ENCODE data around the gene ZPLD1. TPM values are rescaled to one million over a fixed set of nuclear protein-coding genes. Genes with fewer than 3 reads are reported as not detected.

The ZPLD1 gene
- total and polyA plus RNA-seq, 2 of the 8 experiments (the other 6 are each of a cell fraction or from before 2014, with no cell fraction given), result not detected

GRCh38 chr3:102511639-102512038 is 76.8 kb downstream of the ZPLD1 start:
- Histone ChIP-seq H2BK120ac (replicated peaks; ENCODE audit: low read depth, low read length) (no peak overlapping the region), H4K5ac (ENCODE audit: insufficient read length, low read depth, low read length) (no peak overlapping the region), H2AK5ac (ENCODE audit: low read depth, low read length) (no peak overlapping the region), H3K4me3 (ENCODE audit: extremely low read depth in 1 of 4, insufficient read depth in 2 of 4, low read depth in 3 of 4, low read length in 4 of 4) (no peak overlapping the region), H3K23ac (ENCODE audit: insufficient read length) (no peak overlapping the region), H3K4me2 (ENCODE audit: insufficient read depth in 1 of 2, low read depth in 2 of 2, low read length in 2 of 2) (no peak overlapping the region), H2AFZ (ENCODE audit: low read length) (no peak overlapping the region), H2BK20ac (ENCODE audit: low read length) (no peak overlapping the region), H3K79me1 (ENCODE audit: low read depth, low read length) (no peaks in the 10 kb centered on the region), H3K27me3 (replicated peaks in 1 of 4; ENCODE audit: control insufficient read depth in 3 of 4, extremely low read depth in 1 of 4, insufficient read depth in 3 of 4, low read length in 3 of 4) (no peaks in the 10 kb centered on the region), H3K14ac (ENCODE audit: insufficient read length) (no peak overlapping the region), H3K4me1 (replicated peaks in 1 of 4; ENCODE audit: control insufficient read depth in 3 of 4, insufficient read depth in 4 of 4, low read length in 3 of 4) (no peaks in the 10 kb centered on the region), H3K56ac (replicated peaks; ENCODE audit: insufficient read length, low read depth, low read length) (no peak overlapping the region), H4K8ac (ENCODE audit: extremely low read depth, insufficient read depth, low read length) (no peak overlapping the region), H4K20me1 (replicated peaks in 1 of 2; ENCODE audit: control insufficient read depth in 1 of 2, insufficient read depth in 2 of 2, low read length in 2 of 2) (no peaks in the 10 kb centered on the region), H3K4ac (replicated peaks; ENCODE audit: insufficient read length, low read depth, low read length) (no peak overlapping the region), H3K79me2 (ENCODE audit: control insufficient read depth in 1 of 2, insufficient read depth in 2 of 2, low read length in 2 of 2) (no peaks in the 10 kb centered on the region), H3K9ac (replicated peaks in 1 of 4; ENCODE audit: extremely low read depth in 1 of 4, low read depth in 3 of 4, low read length in 3 of 4) (no peak overlapping the region), H3K23me2 (ENCODE audit: low read depth, low read length) (no peaks in the 10 kb centered on the region), H3K18ac (ENCODE audit: extremely low read depth, low read length) (no peak overlapping the region), H3K9me3 (ENCODE audit: insufficient read depth in 2 of 2, low read depth in 1 of 2, low read length in 1 of 2) (no peaks in the 10 kb centered on the region), H2BK15ac (ENCODE audit: low read length) (no peak overlapping the region), H2BK12ac (ENCODE audit: low read depth, low read length) (no peak overlapping the region), H2BK5ac (ENCODE audit: low read depth, low read length) (no peak overlapping the region), H3K36me3 (ENCODE audit: control insufficient read depth in 2 of 4, insufficient read depth in 4 of 4, low read length in 3 of 4) (no peaks in the 10 kb centered on the region), H4K91ac (replicated peaks; ENCODE audit: insufficient read length, low read length) (no peak overlapping the region), H3K27ac (ENCODE audit: low read depth, low read length) (no peak overlapping the region)
- WGBS, 2 experiments (ENCODE audit: extremely low coverage in 1 of 2, insufficient coverage in 1 of 2, insufficient read length in 1 of 2, insufficient replicate concordance in 2 of 2, low coverage in 1 of 2, low lambda C conversion rate in 2 of 2, missing lambda C conversion rate in 1 of 2), result 94% methylated on average over 4 of the region's 4 CpGs; no CpG with 5 or more reads in 1 of the 2 experiments
- FAIRE-seq, result no peak
- ChIA-PET POLR2A (ENCODE audit: partially characterized antibody) (no interaction called here), CTCF (ENCODE audit: partially characterized antibody) (interaction anchor here (0.6 kb wide), 1 partner anchor 92 kb away, joined by 3 read pairs; no protein-coding TSS in a partner anchor)
- DNase-seq (ENCODE audit: low read depth in 1 of 2, low spot score in 2 of 2), result no peak
- TF ChIP-seq HDAC6 (IDR thresholded peaks at IDR 0.05; ENCODE audit: low read depth, low read length) (no peak), SUZ12 (IDR thresholded peaks at IDR 0.05; ENCODE audit: low read length) (no peak), SIN3A (conservative IDR thresholded peaks at IDR 0.05 in 1 of 2, IDR thresholded peaks at IDR 0.05 in 1 of 2; ENCODE audit: low read depth in 1 of 2, low read length in 2 of 2) (no peak), TAF7 (optimal IDR thresholded peaks at IDR 0.05; ENCODE audit: borderline replicate concordance, low read depth, low read length) (no peak), YY1 (IDR thresholded peaks at IDR 0.05; ENCODE audit: low read depth, low read length) (no peak), RXRA (IDR thresholded peaks at IDR 0.05; ENCODE audit: insufficient read depth, low read depth, low read length) (no peak), CTBP2 (IDR thresholded peaks at IDR 0.05; ENCODE audit: borderline replicate concordance, insufficient read depth, insufficient read length, low read length) (no peak), SIX5 (IDR thresholded peaks at IDR 0.05; ENCODE audit: low read depth, low read length) (no peak), BRCA1 (IDR thresholded peaks at IDR 0.05; ENCODE audit: low read depth, low read length) (no peak), GTF2F1 (IDR thresholded peaks at IDR 0.05; ENCODE audit: borderline replicate concordance, low read depth, low read length) (no peak), FOSL1 (IDR thresholded peaks at IDR 0.05; ENCODE audit: insufficient read depth, low read depth, low read length) (no peak), CHD1 (IDR thresholded peaks at IDR 0.05; ENCODE audit: low read depth, low read length) (no peak)
- TF ChIP-seq, protein P1, sequence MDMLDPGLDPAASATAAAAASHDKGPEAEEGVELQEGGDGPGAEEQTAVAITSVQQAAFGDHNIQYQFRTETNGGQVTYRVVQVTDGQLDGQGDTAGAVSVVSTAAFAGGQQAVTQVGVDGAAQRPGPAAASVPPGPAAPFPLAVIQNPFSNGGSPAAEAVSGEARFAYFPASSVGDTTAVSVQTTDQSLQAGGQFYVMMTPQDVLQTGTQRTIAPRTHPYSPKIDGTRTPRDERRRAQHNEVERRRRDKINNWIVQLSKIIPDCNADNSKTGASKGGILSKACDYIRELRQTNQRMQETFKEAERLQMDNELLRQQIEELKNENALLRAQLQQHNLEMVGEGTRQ (IDR thresholded peaks at IDR 0.05; ENCODE audit: low read length), result no peak
